HL-60/S4 (cell line): ENCODE data around the gene ZNF587B.
"Not testable (repeated sequence)": the region's sequence is repeated elsewhere in the genome, so short reads cannot be mapped to it uniquely, and the experiment has no call there.

Experiments used
- in situ Hi-C: fragments of 300-500 bp; cut with MboI; formaldehyde crosslinking; loops from 2 replicates; pipeline ENCODE4 v1.14.3; 2022; ENCODE audit warnings: low sequenced_read_pairs

ZNF587B gene

DNA sequence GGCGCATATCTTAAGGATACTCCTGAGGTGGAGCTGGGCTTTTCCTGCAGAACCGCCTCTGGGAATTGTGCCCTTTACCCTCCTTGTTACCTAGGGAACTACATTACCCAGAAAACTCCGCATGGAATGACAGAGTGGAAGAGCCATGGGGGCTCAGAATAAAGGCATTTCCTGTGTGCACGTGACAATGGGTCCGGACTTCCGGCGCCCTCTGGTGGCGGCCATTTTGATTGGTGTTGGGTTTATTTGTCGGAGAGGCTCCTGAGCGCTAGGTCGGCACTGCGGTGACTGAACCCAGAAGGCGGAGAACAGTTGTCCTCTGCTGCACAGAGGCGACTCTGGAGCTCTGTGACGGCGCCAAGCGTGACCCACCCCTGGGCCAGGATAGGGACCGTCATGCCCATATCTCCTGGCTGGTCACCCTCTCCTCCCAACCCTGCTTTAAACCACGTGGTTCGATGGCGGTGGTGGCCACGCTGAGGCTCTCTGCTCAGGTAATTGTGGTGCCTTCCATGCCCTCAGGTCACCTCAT is at the start of gene ZNF587B:
Gene ZNF587B, plus strand, starts transcription at position 229 of the 532 bp plus-strand sequence. Its CDS starts 230 bp downstream, at position 459.
- in situ Hi-C loops, result no loop called here

GRCh38 chr19:57786286-57786685 is 43.8 kb upstream of the ZNF587B start:
- in situ Hi-C loops, result no loop called here

DNA sequence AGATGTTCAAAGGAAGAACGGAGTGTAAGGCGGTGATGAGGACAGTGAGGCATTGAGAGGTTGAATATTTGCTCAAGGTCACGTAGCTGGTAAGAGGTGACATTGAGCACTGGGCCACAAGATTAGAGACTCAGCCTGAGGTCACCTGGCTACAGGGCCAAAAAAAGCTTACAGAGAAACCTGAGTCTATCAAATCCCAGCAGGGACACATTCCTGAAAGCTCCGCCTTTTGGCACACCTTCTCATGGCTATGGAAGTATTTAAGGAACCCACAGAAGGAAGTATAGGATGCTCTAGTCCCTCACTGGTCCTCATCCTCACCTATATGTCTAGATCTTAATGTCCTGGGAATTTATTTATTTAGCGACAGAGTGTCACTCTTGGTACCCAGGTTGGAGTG is 43.2 kb upstream of the ZNF587B start:
- in situ Hi-C loops, result no loop called here

- in situ Hi-C loops, result no loop called here
Observed at GRCh38 chr19:57788114-57788692, 41.9 kb upstream of the ZNF587B start.

DNA sequence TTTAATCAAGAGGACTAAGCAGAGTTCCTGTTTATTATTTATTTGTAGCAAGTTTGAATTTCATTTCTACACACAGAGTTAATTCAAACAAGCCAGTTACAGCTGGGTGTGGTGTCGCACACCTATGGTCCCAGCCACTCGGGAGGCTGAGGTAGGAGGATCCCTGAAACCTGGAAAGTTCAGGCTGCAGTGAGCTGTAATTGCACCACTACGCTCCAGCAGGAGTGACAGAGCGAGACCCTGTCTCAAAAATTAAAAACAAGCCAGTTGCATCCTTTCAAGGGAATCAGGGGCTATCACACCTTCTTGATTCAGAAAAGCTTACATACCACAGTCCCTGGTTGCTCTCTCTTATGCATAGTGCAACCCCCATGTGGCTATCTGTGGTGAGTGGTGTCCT is 40.8 kb upstream of the ZNF587B start:
- in situ Hi-C loops, result no loop called here

DNA sequence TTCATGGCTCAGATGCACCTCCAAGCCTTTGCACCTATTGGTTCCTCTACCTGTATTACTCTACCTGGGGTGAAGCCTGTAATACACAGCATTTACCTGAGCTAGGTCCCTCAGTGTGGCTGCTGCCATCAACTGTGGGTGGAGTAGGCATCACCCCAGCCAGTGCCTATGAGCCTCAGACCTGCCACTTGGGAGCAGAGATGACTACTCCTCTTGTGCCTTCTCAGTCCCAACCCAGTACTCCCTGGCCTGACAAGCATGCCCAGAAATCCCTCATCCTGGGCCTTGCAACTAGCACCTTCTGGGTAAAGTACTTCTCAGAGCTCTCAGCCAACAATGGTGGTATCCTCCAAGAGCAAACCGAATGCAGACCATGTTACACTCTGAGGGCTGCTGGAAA is 33.5 kb upstream of the ZNF587B start:
- in situ Hi-C loops, result not testable (repeated sequence)

DNA sequence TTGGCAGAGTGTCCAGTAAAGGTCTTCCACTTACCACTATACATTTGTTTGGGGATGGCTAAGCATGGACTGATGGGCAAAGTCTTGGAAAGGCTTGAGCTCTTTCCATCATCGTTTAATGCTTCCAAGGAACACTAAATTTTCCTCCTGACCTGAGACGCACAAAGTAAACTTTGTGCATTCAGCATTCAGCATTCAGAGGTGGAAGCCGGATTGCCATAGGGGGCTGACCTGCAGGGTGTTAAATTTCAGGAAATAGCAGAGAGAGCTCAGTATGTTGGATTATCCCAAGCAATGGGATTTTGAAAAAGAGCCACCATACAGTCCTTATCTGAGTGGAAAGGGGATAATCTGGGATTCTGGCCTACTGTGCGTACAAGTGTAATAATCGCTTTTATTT is 29.4 kb upstream of the ZNF587B start:
- in situ Hi-C loops, result no loop called here

- in situ Hi-C loops, result no loop called here
Observed at GRCh38 chr19:57802269-57802668, 27.8 kb upstream of the ZNF587B start.

DNA sequence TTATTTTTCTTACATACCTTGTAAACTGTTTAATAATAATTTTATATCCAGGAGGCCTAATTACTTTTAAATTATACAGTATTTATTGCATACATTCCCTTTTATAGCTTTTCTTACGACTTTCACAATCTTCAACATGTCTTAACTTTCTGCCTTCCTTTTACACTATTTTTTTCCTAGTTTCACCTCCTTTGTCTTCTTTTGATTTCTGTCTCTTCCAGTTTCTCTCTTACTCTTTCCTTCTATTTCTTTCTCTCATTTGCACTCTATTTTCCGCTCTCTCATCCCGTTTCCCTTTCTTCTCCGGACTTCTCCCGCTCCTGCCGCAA is 26.9 kb upstream of the ZNF587B start:
- in situ Hi-C loops, result no loop called here

DNA sequence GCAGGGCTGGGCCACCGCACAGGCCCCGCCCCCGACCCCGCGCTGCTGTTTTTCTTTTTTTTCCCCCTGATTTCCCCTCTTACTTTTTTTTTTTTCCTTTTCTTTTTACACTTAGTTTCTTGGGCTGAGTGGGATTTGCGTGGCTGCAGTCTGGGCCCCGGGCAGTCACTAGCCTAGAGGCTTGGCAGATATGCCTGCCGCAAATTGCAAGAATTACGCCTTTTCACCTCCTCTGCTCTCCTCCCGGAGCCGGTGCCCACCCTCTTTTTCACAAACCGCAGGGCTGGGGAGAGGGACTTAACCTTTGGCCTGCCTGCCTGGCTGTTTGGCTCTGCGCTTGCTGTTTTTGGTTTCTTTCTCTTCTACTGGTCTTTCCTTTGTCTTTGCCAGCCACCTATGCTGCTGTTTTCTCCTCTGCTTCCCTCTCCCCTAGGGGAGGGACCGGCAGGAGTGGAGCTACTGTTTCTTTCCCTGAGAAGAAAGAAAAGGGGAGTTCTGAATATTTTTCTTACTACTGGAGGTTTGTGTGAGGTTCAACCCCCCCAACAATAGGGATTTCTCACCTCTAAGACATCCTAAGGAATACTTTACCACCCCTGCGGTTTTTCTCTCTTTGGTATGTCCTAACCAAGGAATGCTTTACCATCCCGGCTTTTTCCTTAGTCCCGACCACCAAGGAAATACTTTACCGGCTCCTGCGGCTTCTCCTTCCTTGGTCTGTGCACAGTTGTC is 26.3 kb upstream of the ZNF587B start:
- in situ Hi-C loops, result no loop called here

- in situ Hi-C loops, result no loop called here
Observed at GRCh38 chr19:57807541-57807940, 22.6 kb upstream of the ZNF587B start.

DNA sequence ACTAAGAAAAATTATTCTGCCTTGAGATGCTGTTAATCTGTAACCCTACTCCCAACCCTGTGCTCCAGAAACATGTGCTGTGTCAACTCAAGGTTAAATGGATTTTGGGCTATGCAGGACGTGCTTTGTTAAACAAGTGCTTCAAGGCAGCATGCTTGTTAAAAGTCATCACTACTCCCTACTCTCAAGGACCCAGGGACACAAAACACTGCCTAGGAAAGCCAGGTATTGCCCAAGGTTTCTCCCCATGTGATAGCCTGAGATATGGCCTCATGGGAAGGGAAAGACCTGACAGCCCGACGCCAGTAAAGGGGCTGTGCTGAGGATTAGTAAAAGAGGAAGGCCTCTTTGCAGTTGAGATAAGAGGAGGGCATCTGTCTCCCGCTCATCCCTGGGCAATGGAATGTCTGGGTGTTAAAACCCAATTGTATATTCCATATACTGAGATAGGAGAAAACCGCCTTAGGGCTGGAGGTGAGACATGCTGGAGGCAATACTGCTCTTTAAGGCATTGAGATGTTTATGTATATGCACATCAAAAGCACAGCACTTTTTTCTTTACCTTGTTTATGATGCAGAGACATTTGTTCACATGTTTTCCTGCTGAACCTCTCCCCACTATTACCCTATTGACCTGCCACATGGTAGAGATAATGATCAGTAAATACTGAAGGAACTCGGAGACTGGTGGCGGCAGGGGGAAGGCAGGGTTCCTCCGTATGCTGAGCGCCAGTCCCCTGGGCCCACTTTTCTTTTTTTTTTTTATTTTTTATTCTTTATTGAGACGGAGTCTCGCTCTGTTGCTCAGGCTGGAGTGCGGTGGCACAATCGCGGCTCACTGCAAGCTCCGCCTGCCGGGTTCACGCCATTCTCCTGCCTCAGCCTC is 19.4 kb upstream of the ZNF587B start:
- in situ Hi-C loops, result not testable (repeated sequence)

DNA sequence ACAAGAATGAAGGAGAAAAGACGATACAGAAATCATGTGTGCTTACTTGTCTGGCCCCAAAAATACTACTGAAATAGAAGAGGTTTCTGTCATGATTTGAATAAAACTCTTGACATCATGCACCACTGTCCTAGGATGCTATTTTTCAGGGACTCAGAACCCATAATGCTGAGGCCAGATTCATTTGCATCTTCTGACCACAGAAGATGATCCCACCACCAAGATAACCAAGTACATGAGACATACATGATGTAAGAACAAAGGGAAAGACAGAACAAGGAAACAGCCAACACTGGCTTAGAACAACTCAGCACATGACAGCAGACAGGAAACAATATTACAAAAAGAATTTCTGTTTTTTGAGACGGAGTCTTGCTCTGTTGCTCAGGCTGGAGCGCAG is 17.9 kb upstream of the ZNF587B start:
- in situ Hi-C loops, result no loop called here

DNA sequence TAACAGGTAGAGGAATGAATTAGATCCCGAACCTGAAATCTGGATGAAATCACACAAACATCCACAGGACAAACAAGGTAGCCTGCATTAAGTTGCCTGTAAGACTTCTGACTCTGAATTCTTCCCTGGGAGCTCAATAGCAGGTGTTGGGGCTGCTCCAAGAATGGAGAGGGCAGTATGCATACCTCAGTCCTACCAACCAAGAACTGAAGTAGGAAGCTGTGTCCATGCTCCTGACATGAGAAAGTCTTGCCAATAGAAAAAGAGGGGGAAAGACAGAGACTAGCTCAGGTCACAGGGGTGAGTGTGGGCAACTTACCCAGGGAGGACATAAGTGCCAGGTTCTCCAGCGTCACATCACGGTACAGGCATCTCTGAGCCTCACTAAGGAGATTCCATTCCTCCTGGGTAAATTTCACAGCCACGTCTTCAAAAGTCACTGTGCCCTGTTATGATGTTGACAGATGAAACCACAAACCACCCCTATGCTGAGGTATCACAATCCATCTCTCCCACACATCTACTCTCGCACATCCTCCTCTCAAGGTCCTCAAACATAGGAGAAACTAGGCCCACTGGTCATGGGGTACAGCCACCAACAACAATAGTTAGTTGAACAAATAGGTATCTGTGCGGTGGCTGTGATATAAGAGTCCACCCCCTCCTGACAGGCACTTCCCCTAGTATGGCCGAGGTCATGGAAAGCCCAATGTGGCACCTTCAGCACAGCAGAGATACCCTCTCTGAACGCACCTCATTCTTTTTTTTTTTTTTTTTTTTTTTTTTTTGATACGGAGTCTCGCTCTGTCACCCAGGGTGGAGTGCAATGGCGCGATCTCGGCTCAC is 16.9 kb upstream of the ZNF587B start:
- in situ Hi-C loops, result not testable (repeated sequence)

GRCh38 chr19:57813919-57814504 is 16.1 kb upstream of the ZNF587B start:
- in situ Hi-C loops, result no loop called here

DNA sequence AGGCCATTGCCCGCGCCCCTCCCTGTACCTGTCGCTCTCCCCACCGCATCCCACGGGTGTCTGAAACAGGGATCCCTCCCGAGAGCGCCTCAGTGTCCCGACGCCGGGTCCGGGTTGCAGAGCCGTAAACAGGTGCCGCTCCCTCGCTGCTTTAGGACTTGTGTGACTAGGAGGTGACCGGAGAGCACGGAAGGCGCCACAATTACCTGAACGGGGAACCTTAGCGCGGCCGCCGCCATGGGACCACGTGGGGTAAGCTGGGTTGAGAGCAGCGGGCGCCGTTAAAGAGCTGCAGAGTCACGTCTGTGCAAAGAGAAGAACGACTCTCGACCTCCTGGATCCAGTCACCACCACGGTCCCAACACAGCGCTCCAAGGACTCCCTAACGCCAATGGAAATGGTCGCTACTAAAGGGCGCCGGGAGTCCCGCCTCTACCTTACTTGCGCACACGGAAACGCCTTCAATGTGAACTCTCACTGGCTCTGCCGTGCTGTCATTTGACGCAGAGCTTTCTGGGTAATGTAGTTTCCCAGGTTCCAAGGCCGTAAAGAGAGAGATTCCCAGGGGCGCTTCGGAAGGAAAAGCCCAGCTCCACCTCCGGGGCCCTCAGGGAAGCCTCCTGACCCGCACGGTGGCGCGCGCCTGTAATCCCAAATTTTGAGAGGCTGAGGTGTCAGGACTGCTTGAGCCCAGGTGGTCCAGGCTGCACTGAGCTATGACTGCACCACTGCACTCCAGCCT is 15.4 kb upstream of the ZNF587B start, which contains the start of gene ZNF552:
Gene ZNF552, minus strand, starts transcription at position 409 of the 742 bp plus-strand sequence. Its CDS starts 170 bp downstream, at position 239.
- in situ Hi-C loops, result no loop called here

GRCh38 chr19:57815247-57816075 is 14.6 kb upstream of the ZNF587B start:
- in situ Hi-C loops, result no loop called here

DNA sequence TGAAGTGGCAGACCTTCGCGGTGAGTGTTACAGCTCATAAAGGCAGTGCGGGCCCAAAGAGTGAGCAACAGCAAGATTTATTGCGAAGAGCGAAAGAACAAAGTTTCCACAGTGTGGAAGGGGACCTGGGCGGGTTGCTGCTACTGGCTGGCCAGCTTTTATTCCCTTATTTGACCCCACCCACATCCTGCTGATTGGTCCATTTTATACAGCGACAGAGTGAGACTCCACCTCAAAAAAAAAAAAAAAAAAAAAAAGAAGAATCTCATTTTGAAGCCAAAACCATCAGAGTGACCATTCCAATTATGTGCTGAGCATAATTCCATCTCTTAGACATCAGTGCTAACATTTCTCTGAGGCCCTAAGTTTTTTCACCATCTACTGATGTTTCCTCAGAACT is 13.4 kb upstream of the ZNF587B start:
- in situ Hi-C loops, result no loop called here

DNA sequence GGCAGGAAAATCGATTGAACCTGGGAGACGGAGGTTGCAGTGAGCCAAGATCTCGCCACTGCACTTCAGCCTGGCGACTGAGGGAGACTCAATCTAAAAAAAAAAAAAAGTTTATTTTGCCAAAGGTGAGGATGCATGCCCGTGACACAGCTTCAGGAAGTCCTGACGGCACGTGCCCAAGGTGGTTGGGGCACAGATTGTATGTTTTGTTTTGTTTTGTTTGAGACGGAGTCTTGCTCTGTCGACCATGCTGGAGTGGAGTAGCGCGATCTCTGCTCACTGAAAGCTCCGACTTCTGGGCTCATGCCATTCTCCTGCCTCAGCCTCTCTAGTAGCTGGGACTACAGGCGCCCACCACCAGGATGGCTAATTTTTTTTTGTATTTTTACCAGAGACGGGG is 12.1 kb upstream of the ZNF587B start:
- in situ Hi-C loops, result no loop called here
